GM21619 (cell line): ENCODE results near the gene MROH8.
"Not testable (repeated sequence)": the region's sequence is repeated elsewhere in the genome, so short reads cannot be mapped to it uniquely, and the experiment has no call there.

Experiments used
- ATAC-seq: cut with Tn5 transposase; IDR thresholded peaks from one replicate; pipeline ENCODE4 v1.9.1; 2021; ENCODE audit not compliant: unreplicated experiment

Gene MROH8

DNA sequence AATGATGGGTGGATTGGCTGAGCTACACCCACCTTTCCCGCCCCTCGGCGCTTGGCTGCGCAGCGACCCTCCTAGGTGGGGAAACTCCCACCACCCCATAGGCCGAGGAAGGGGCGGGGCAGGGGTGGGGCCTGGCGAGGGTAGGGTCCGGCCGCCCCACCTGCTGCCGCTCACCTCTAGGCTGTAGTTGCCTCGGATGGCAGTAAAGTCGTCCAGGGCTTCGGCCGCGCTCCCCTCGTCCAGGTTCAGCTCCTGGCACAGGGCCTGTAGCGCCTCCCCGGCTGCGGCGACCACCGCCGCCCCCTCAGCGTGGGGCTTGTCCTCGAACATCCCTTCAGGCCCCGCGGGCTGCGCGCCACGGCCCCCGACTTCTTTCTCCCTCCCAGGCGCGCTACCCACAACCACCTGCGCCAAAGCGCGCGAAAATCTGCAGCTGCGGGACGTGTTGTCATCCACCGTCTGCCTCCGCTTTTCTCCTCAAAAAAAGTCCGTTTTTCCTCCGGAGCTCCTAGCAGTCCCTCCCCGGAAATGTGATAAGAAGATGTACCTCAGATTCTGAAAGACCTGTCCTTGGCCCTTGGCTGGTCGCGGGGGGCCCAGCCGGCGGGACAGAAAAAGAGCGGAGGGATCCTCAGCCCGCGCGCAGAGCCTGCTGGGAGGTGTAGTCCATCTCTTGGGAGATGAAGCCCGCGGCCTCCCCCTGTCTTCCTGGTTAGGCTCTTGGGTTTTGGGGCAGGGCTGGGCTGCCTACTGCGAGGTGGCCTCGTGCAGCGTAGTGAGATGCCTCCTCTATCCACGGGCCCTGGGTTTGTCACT lies 83.5 kb downstream of the MROH8 start, which contains the start of gene RBL1:
TSS of gene RBL1 (minus strand) at position 399 of the 816 bp plus-strand sequence. CDS start at position 330, 69 bp downstream.
- peak; percentile 63 for ATAC-seq

DNA sequence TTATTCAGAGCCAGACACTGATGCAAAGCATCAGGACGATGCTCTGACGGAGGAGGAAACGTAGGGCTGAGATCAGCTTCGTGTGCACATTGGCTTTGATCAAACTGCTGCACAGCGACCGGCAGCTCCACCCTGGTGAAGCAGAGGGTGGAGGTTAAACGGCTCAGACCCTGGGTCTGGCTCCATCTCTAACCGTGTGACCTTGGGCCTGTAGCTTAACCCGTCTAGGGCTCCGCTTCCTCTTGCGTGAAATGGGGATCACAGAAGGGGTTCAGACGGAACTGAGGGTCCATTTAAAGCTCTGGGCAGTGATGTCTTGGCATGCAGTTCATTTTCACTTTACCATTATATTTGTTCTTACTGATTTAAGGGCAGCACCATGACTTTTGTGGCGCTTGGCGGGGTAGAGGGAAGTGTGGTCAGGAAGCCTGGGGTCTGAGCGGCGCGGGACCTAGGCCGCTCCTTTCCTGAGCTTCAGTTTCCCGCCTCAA lies 84.2 kb downstream of the MROH8 start:
- peak; percentile 26 for ATAC-seq

DNA sequence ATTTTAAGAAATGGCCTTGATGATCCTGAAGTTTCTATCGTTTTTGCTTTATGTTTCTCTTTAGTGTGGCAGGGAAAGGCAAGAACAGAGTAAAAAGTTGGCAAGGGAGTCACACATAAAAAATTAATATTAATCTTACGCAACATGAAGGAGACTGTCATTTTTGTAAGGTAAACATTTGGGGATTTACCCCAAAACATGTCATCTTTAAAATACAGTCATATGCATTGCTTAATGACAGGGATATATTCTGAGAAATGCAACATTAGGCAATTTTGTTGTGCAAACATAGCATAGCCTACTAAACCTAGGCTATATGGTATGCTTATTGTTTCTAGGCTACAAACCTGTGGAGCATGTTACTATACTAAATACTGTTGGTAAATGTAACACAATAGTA lies 88.9 kb downstream of the MROH8 start:
- ATAC-seq, result no peak

DNA sequence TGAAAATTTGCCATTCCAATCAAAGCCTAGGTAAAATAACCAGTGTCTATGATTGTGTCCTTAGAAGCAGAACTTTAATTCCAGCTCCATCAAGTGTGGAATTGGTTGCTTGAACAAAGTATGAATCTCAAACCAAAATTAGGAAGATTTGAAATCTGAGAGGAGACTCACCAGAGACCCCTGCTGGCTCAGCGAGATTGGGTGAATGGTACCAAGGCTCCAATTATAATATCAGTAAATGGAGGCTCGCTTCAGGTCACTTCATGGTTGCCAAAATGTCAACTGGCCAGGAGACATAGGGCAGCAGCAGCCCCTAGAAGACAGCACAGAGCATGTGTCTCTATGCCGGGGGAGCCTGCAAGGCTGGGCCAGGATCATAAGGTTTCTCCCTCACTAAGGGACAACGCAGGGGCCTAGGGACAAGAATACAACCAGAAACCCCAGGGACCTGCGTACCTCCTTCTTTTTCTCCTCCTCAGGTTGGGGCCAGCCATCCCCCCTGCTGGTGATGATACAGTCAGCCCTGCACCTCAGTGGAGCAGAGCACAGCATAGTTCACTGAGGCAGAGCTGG lies 97.5 kb downstream of the MROH8 start:
- no peak for ATAC-seq

DNA sequence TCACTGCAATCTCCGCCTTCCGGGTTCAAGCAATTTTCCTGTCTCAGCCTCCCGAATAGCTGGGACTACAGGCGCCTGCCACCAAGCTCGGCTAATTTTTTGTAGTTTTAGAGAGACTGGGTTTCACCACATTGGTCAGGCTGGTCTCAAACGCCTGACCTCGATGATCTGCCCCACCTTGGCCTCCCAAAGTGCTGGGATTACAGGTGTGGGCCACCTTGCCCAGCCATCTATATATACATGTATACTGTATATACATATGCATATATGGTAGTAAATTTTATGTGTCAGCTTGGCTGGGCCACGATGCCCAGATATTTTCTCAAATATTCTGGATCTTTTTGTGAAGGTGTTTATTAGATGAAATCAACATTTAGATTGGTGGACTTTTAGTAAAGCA lies 102.3 kb downstream of the MROH8 start:
- ATAC-seq, result no peak

DNA sequence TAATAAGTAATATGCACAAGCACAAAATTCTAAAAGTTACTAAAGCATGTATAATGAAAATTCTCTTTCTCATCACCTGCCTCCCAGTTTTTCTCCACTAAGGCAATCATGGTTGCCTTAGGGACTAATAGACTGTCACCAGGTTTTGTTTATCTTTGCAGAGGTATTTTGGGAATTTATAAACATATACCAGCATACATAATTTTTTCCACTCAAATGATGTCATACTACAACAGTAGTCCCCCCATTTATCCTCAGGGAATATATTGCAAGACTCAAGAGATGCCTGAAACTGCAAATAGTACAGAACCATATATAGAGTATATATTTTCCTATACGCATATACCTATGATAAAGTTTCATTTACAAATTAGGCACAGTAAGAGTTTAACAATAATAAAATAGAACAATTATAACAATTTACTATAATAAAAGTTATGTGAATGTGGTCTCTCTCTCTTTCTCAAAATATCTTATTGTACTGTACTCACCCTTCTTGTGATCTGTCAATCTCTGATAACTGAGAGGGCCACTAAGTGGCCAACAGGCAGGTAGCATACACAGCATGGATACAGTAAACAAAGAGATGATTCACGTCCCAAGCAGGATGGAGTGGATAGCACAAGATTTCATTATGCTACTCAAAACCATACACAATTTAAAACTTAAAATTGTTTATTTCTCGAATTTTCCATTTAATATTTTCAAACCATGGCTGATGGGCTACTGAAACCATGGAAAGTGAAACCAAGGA lies 103.2 kb downstream of the MROH8 start:
- ATAC-seq, result no peak

DNA sequence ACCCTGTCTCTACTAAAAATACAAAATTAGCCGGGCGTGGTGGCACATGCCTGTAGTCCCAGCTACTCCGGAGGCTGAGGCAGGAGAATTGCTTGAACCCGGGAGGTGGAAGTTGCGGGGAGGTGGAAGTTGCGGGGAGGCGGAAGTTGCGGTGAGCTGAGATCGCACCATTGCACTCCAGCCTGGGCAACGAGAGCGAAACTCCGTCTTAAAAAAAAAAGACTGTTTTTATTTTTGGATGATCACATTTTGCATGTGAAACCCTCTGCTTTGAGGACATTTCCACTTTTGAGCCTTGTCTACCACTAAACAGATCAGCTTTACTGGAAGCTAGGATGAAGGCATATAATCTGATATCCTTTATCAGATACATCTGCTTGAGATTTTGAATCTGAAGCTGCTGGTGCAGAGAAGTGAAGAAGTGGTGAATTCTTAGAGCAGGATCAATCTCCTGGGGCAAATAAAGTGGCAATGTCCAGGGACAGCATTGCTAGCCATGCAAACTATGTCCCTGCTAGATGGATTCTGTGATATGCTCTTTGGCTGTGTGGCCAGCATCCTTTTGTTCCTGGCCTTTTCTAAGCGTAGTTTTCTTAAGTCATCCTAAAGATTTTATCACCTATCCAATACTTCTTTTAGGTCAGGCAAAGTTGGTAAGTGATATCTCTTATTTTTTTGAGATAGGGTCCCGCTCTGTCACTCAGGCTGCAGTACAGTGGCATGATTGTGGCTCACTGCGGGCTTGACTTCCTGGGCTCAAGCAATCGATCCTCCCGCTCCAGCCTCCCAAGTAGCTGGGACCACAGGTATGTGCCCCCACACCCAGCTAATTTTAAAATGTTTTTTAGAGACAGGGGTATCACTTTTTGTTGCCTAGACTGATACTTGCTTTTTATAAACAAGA lies 106.8 kb downstream of the MROH8 start:
- no peak for ATAC-seq

DNA sequence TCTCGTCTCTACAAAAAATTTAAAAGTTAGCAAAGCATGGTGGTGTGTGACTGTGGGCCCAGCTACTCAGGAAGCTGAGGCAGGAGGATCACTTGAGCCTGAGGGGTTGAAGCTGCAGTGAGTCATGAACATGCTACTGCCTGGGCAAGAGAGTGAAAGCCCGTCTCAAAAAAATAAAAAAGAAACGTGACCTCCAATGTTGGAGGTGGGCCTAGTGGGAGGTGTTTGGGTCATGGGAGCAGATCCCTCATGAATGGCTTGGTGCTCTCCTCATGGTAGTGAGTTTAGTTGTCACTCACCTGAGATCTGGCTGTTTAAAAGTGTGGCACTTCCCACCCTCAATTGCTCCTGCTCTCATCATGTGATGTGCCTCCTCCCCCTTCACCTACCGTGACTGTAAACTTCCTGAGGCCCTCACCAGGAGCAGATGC lies 107.9 kb downstream of the MROH8 start:
- no peak for ATAC-seq

DNA sequence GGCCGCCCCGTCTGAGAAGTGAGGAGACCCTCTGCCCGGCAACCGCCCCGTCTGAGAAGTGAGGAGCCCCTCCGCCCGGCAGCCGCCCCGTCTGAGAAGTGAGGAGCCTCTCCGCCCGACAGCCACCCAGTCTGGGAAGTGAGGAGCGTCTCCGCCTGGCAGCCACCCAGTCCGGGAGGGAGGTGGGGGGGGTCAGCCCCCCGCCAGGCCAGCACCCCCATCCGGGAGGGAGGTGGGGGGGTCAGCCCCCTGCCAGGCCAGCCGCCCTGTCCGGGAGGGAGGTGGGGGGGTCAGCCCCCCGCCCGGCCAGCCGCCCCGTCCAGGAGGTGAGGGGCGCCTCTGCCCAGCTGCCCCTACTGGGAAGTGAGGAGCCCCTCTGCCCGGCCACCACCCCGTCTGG lies 109.8 kb downstream of the MROH8 start:
- ATAC-seq, result not testable (repeated sequence)

DNA sequence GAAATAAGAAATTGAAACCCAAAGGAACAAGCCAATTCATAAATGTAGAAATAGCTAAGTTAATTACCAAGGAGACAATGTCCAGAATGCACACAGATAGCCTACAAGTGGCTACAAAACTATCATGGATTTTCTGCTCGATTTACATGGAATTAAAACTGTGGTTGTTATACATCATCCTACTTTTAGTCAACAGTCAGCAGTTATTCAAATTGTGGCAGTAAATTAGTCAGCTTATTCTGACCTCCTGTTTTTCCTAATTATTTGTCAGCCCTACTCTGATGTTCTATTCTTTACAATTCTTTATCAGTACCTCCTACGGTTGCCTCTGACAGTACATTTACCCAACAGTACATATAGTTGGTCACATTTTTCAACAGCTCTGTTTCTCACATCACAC lies 113.2 kb downstream of the MROH8 start:
- ATAC-seq, result no peak

DNA sequence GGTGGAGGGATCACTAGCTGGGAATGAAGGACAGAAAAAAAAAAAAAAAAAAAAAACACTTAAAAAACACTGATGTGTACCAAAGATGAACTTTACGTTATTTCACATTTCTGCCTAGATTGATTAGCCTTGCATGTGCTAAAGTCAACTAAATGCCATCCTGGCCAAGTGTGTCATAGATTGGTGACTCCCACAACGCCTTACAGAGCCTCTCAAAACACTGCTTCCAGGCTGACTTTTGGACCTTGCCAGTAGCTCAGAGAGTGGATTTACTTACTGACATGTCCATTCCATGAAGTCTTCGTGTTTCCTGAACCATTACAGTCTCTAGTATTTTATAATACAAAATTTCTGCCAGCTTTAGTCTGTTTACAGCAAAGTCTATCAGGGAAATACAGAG lies 124.1 kb downstream of the MROH8 start:
- ATAC-seq, result no peak

DNA sequence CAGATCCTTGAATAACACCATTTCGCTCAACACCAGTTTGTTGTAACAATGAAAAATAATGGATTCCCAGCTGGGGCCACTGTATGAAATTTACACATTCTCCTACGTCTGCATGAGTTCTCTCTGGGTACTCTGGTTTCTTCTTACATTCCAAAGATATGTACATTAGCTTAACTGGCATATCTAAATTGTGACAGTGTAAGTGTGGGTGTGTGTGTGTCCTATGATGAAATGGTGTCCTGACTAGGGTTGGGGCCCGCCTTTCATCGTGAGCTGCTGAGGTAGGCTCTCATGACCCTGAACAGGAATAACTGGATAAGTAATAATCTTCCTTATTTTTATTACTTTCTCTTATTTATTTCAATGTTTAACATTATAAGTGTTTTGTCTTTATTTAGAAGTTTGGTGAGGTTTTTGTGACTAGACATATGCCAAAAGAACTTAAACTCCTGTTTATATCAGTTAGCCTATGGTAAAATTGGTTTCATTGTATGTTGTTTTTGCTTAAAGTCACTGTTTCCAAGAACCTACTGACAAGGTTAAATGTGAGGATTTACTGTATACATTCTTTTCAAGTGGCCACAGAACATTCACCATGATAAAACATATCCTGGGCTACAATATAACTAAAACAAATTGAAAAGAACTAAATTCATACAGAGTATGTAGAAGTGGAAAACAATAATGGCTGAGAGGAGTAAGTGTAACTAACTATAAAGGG lies 126.0 kb downstream of the MROH8 start:
- no peak for ATAC-seq
